SK-N-SH (cell line): ENCODE data around the gene SPSB1. TPM values are rescaled to one million over a fixed set of nuclear protein-coding genes. Genes with fewer than 3 reads are reported as not detected.
A peak's percentile ranks its signal among the peaks of the same experiment; 100 is the strongest.

Source experiments
- CTCF ChIA-PET: fragments of 300-600, 350-600 bp; formaldehyde crosslinking; extraction: SDS; loops from one replicate; lab custom pipeline; 2021; lab: Yijun Ruan, JAX
- POLR2A ChIA-PET: fragments of 350-600 bp; sonication (Branson Sonifier 250); formaldehyde crosslinking; extraction: SDS; loops from one replicate; lab custom pipeline; 2020; ENCODE audit warnings: antibody characterized with exemption, inconsistent platforms; lab: Yijun Ruan, JAX
- DNase-seq: peaks from one replicate; pipeline ENCODE4 v3.0.0; 2012
- H2AFZ ChIP-seq: fragments of 200-600 bp; sonication (generic); 2 replicates; pipeline ENCODE4 v1.8.1; 2016; ENCODE audit warnings: antibody characterized with exemption, mild to moderate bottlenecking, low read depth
- H3F3A ChIP-seq: fragments of 200-600 bp; sonication (generic); replicated peaks from 2 replicates; pipeline ENCODE3; 2016; ENCODE audit warnings: antibody characterized with exemption, mild to moderate bottlenecking; ENCODE audit not compliant: insufficient read depth
- H3K27ac ChIP-seq, 2 experiments: fragments of 200-500 bp in 1 of 2; fragments of 200-600 bp in 1 of 2; sonication (Bioruptor generic) in 1 of 2; sonication (generic), shearing (Covaris generic) in 1 of 2; 2 replicates each; pipeline versions ENCODE4 v1.5.1 to v1.6.1; 2014 to 2016; ENCODE audit warnings: low read depth in 2 of 2, inconsistent platforms in 1 of 2, low read length in 1 of 2, mild to moderate bottlenecking in 1 of 2, mixed read lengths in 1 of 2
- H3K27me3 ChIP-seq: fragments of 200-600 bp; sonication (generic), shearing (Covaris generic); 2 replicates; pipeline ENCODE4 v1.6.1; 2016; ENCODE audit warnings: mixed run types; ENCODE audit not compliant: insufficient read depth
- H3K36me3 ChIP-seq, 2 experiments: fragments of 200-500 bp in 1 of 2; fragments of 200-600 bp in 1 of 2; sonication (Bioruptor generic) in 1 of 2; sonication (generic) in 1 of 2; replicated peaks in 1 of 2; 2 replicates each; pipeline versions ENCODE3 to v1.5.1; 2014 to 2016; ENCODE audit warnings: low read length in 1 of 2, mild to moderate bottlenecking in 1 of 2; ENCODE audit not compliant: insufficient read depth in 2 of 2, control insufficient read depth in 1 of 2
- H3K4me1 ChIP-seq, 2 experiments: fragments of 200-500 bp in 1 of 2; fragments of 200-600 bp in 1 of 2; sonication (Bioruptor generic) in 1 of 2; sonication (generic), shearing (Covaris generic) in 1 of 2; 2 replicates each; pipeline versions ENCODE4 v1.5.1 to v1.6.1; 2014 to 2016; ENCODE audit warnings: low read depth in 1 of 2, low read length in 1 of 2, mixed run types in 1 of 2; ENCODE audit not compliant: insufficient read depth in 2 of 2, control insufficient read depth in 1 of 2
- H3K4me2 ChIP-seq: fragments of 200-600 bp; sonication (generic), shearing (Covaris generic); 2 replicates; pipeline ENCODE4 v1.6.1; 2017; ENCODE audit warnings: mixed run types
- H3K4me3 ChIP-seq, 2 experiments: fragments of 200-500 bp in 1 of 2; fragments of 200-600 bp in 1 of 2; sonication (Bioruptor generic) in 1 of 2; sonication (generic), shearing (Covaris generic) in 1 of 2; 2 replicates each; pipeline versions ENCODE4 v1.5.1 to v1.8.1; 2014 to 2016; ENCODE audit warnings: low read depth in 2 of 2, inconsistent platforms in 1 of 2, low read length in 1 of 2, mild to moderate bottlenecking in 1 of 2, mixed read lengths in 1 of 2, moderate library complexity in 1 of 2
- H3K79me2 ChIP-seq: fragments of 200-600 bp; sonication (generic); 2 replicates; pipeline ENCODE4 v1.8.1; 2017; ENCODE audit warnings: mild to moderate bottlenecking; ENCODE audit not compliant: insufficient read depth
- H3K9ac ChIP-seq: fragments of 200-600 bp; sonication (generic); 2 replicates; pipeline ENCODE4 v1.6.1; 2017; ENCODE audit warnings: mixed run types
- H3K9me2 ChIP-seq: fragments of 200-600 bp; sonication (generic); 2 replicates; pipeline ENCODE4 v1.6.1; 2017; ENCODE audit warnings: mixed run types
- H3K9me3 ChIP-seq: fragments of 200-600 bp; sonication (generic); 2 replicates; pipeline ENCODE4 v1.6.1; 2017; ENCODE audit warnings: mixed run types, mild to moderate bottlenecking, moderate library complexity
- H4K20me1 ChIP-seq: fragments of 200-600 bp; sonication (generic); 2 replicates; pipeline ENCODE4 v1.6.1; 2017; ENCODE audit warnings: mild to moderate bottlenecking, mixed run types; ENCODE audit not compliant: insufficient read depth
- ELF1 ChIP-seq: IDR thresholded peaks from 2 replicates; pipeline ENCODE4 v1.4.0; 2012
- EP300 ChIP-seq, 2 experiments: IDR thresholded peaks; 2 replicates each; pipeline versions ENCODE4 v1.4.0 to v1.6.1; 2012; ENCODE audit warnings: borderline replicate concordance in 1 of 2, low read depth in 1 of 2, low read length in 1 of 2
- EZH2phosphoT487 ChIP-seq: fragments of 200-600 bp; sonication (generic); IDR thresholded peaks from 2 replicates; pipeline ENCODE4 v1.6.1; 2017; ENCODE audit warnings: low read depth, mixed run types, mild to moderate bottlenecking, antibody characterized with exemption, moderate library complexity, borderline replicate concordance
- FOXJ3 ChIP-seq: sonication (generic); formaldehyde crosslinking; IDR thresholded peaks from 2 replicates; pipeline ENCODE4 v1.5.1; 2020; ENCODE audit warnings: mild to moderate bottlenecking, missing genetic modification reagents
- IRF3 ChIP-seq: fragments of 150-350 bp; IDR thresholded peaks from 2 replicates; pipeline ENCODE4 v1.6.1; 2016; ENCODE audit warnings: mild to moderate bottlenecking, low read depth, low read length
- JUND ChIP-seq: IDR thresholded peaks from 2 replicates; pipeline ENCODE4 v1.4.0; 2012
- MAX ChIP-seq: IDR thresholded peaks from 2 replicates; pipeline ENCODE4 v1.4.0; 2012; ENCODE audit warnings: low read depth
- MEF2A ChIP-seq: IDR thresholded peaks from 2 replicates; pipeline ENCODE4 v1.4.0; 2012; ENCODE audit warnings: low read depth, borderline replicate concordance
- MXI1 ChIP-seq: IDR thresholded peaks from 2 replicates; pipeline ENCODE4 v1.6.1; 2012; ENCODE audit warnings: mild to moderate bottlenecking, low read depth, low read length, improper control_type of control experiment
- NFIC ChIP-seq: IDR thresholded peaks from 2 replicates; pipeline ENCODE4 v1.4.0; 2012; ENCODE audit warnings: borderline replicate concordance
- NRF1 ChIP-seq: IDR thresholded peaks from 2 replicates; pipeline ENCODE4 v1.6.1; 2012; ENCODE audit warnings: low read depth, mild to moderate bottlenecking, low read length
- PBX3 ChIP-seq: IDR thresholded peaks from 2 replicates; pipeline ENCODE4; 2012
- POLR2AphosphoS5 ChIP-seq: IDR thresholded peaks from 2 replicates; pipeline ENCODE4 v1.6.1; 2012; ENCODE audit warnings: low read depth, low read length
- RAD21 ChIP-seq: IDR thresholded peaks from 2 replicates; pipeline ENCODE4 v1.6.1; 2012; ENCODE audit warnings: mild to moderate bottlenecking, low read length
- RCOR1 ChIP-seq: fragments of 150-350 bp; IDR thresholded peaks from 2 replicates; pipeline ENCODE4 v1.6.1; 2017; ENCODE audit warnings: antibody characterized with exemption, low read length
- RFX5 ChIP-seq: IDR thresholded peaks from 2 replicates; pipeline ENCODE4 v1.6.1; 2012; ENCODE audit warnings: mild to moderate bottlenecking, improper control_type of control experiment, low read length
- SIN3A ChIP-seq: IDR thresholded peaks from 2 replicates; pipeline ENCODE4 v1.6.1; 2012; ENCODE audit warnings: low read depth, mild to moderate bottlenecking, low read length, moderate library complexity, borderline replicate concordance
- SMC3 ChIP-seq: IDR thresholded peaks from 2 replicates; pipeline ENCODE4 v1.6.1; 2012; ENCODE audit warnings: low read depth, low read length, improper control_type of control experiment
- TCF12 ChIP-seq: IDR thresholded peaks from 2 replicates; pipeline ENCODE4 v1.4.0; 2012
- WGBS: methylation state at CpG from one replicate; pipeline ENCODE4 v1.1.6; 2017; ENCODE audit warnings: low lambda C conversion rate; 5-methylcytosine and 5-hydroxymethylcytosine counted together
- polyA plus RNA-seq, 3 experiments: library from polyadenylated mRNA; depleted of rRNA; stranded (reverse); fragments of >200 nt; gene quantifications; 2 replicates each; pipeline ENCODE4 v1.2.3, GENCODE V29; 2012
- TF ChIP-seq, protein P1 (sequence below): IDR thresholded peaks from 2 replicates; pipeline ENCODE4 v1.6.1; 2012; ENCODE audit warnings: mild to moderate bottlenecking, low read depth, low read length, moderate library complexity

Gene SPSB1
- polyA plus RNA-seq, 1 of the 3 experiments (the other 2 are of a cell fraction): 9.2 TPM

GRCh38 chr1:9279172-9279840 lies 13.4 kb upstream of the SPSB1 start:
- ChIA-PET POLR2A (no interaction called here), CTCF (interaction anchor here (1.0 to 3.7 kb wide), 4 partner anchors 12 to 294 kb away, joined by 3 to 20 read pairs (median 8); no protein-coding TSS in a partner anchor)
- Histone ChIP-seq H3K9ac (no peak overlapping the region), H3K36me3 (no peaks in the 10 kb centered on the region), H3K79me2 (no peaks in the 10 kb centered on the region), H3K9me3 (no peaks in the 10 kb centered on the region), H2AFZ (no peak overlapping the region), H4K20me1 (no peaks in the 10 kb centered on the region), H3K4me3 (no peak overlapping the region), H3K9me2 (no peaks in the 10 kb centered on the region), H3K27ac (no peak overlapping the region), H3K4me1 (peaks cover 5 to 27% of the 10 kb centered on the region in 2 experiments; a peak in 3 of 4 replicates), H3F3A (peaks cover 4% of the 10 kb centered on the region)
- 93% methylated on average over 23 of the region's 23 CpGs for WGBS
- DNase-seq: no peak
- TF ChIP-seq RFX5: no peak
- TF ChIP-seq EP300 (IDR thresholded peaks at IDR 0.05; ENCODE audit: borderline replicate concordance in 1 of 2, low read depth in 1 of 2, low read length in 1 of 2): no peak
- TF ChIP-seq RAD21: no peak
- TF ChIP-seq SMC3: no peak
- no peak for TF ChIP-seq ELF1
- TF ChIP-seq, all 33 proteins: peak for 0
- no peak overlapping the region for H3K4me2 ChIP-seq
- H3K27me3 ChIP-seq: no peaks in the 10 kb centered on the region

- Histone ChIP-seq H4K20me1 (no peaks in the 10 kb centered on the region), H3K27me3 (no peaks in the 10 kb centered on the region), H3K36me3 (no peaks in the 10 kb centered on the region), H3K79me2 (no peaks in the 10 kb centered on the region), H3K4me2 (peak overlapping the region; percentile 59; the same call in 1 of the 2 replicates), H2AFZ (peak overlapping the region; percentile 57), H3F3A (peaks cover 4% of the 10 kb centered on the region), H3K9me3 (no peaks in the 10 kb centered on the region), H3K9me2 (no peaks in the 10 kb centered on the region), H3K4me3 (no peak overlapping the region), H3K9ac (no peak overlapping the region), H3K27ac (peak overlapping the region in 1 of 2 experiments; percentile 48; a peak in 2 of 4 replicates), H3K4me1 (peaks cover 1 to 25% of the 10 kb centered on the region in 2 experiments; a peak in 3 of 4 replicates)
- 40% methylated on average over 19 of the region's 36 CpGs for WGBS
- peak; percentile 82 for DNase-seq
- CTCF ChIA-PET: interaction anchor here (0.6 to 3.7 kb wide), 7 partner anchors 8 to 293 kb away, joined by 3 to 20 read pairs (median 4); no protein-coding TSS in a partner anchor
- POLR2A ChIA-PET: no interaction called here
- TF ChIP-seq IRF3: no peak
- TF ChIP-seq PBX3: peak; percentile 58
- no peak for TF ChIP-seq NFIC
- TF ChIP-seq RCOR1: no peak
- TF ChIP-seq JUND: peak; percentile 55; the same call in 1 of the 2 replicates
- no peak for TF ChIP-seq FOXJ3
- no peak for TF ChIP-seq EZH2phosphoT487
- TF ChIP-seq MXI1: 0 out of 2 replicates have a peak, but pooled peaks have one; percentile 29
- no peak; the same call in 1 of the 2 replicates for TF ChIP-seq SIN3A
- TF ChIP-seq TCF12: peak; percentile 75
- no peak for TF ChIP-seq RFX5
- no peak for TF ChIP-seq POLR2AphosphoS5
- TF ChIP-seq NRF1: no peak
- no peak for TF ChIP-seq ELF1
- TF ChIP-seq MEF2A: no peak
- TF ChIP-seq MAX: peak; percentile 56; the same call in 1 of the 2 replicates
- TF ChIP-seq, protein P1, sequence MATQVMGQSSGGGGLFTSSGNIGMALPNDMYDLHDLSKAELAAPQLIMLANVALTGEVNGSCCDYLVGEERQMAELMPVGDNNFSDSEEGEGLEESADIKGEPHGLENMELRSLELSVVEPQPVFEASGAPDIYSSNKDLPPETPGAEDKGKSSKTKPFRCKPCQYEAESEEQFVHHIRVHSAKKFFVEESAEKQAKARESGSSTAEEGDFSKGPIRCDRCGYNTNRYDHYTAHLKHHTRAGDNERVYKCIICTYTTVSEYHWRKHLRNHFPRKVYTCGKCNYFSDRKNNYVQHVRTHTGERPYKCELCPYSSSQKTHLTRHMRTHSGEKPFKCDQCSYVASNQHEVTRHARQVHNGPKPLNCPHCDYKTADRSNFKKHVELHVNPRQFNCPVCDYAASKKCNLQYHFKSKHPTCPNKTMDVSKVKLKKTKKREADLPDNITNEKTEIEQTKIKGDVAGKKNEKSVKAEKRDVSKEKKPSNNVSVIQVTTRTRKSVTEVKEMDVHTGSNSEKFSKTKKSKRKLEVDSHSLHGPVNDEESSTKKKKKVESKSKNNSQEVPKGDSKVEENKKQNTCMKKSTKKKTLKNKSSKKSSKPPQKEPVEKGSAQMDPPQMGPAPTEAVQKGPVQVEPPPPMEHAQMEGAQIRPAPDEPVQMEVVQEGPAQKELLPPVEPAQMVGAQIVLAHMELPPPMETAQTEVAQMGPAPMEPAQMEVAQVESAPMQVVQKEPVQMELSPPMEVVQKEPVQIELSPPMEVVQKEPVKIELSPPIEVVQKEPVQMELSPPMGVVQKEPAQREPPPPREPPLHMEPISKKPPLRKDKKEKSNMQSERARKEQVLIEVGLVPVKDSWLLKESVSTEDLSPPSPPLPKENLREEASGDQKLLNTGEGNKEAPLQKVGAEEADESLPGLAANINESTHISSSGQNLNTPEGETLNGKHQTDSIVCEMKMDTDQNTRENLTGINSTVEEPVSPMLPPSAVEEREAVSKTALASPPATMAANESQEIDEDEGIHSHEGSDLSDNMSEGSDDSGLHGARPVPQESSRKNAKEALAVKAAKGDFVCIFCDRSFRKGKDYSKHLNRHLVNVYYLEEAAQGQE: no peak
Observed at GRCh38 chr1:9280015-9280860, 12.5 kb upstream of the SPSB1 start.
